ENCODE measurements around the gene ENOPH1.

DNA sequence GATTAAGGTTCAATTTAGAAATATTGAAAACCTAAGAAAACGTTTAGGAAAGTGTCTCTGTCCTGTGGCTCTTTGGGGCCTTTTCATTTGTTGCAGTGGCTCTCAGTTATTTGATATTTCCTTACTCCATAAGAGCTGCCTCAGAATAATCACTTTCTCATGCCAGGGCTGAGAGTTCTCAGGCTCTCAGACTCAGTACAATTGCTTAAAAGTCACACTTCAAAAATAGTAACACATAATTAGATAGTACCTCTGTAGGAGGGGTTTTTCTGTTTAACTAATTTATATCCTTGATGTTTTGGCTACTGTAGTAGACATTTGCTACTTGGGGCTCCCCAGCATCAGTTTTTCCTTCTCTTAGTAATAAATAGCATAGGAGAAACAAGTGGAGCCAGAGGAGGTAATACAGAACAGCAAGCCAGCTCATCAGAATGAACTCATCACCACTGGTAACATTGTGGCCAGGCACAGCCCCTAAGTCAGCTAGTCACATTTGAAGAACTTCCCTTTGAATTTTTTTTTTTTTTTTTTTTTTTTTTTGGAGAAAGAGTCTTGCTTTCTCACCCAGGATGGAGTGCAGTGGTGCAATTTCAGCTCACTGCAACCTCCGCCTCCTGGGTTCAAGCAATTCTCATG, 48.6 kb upstream of the ENOPH1 start:
- TF ChIP-seq, protein P1, sequence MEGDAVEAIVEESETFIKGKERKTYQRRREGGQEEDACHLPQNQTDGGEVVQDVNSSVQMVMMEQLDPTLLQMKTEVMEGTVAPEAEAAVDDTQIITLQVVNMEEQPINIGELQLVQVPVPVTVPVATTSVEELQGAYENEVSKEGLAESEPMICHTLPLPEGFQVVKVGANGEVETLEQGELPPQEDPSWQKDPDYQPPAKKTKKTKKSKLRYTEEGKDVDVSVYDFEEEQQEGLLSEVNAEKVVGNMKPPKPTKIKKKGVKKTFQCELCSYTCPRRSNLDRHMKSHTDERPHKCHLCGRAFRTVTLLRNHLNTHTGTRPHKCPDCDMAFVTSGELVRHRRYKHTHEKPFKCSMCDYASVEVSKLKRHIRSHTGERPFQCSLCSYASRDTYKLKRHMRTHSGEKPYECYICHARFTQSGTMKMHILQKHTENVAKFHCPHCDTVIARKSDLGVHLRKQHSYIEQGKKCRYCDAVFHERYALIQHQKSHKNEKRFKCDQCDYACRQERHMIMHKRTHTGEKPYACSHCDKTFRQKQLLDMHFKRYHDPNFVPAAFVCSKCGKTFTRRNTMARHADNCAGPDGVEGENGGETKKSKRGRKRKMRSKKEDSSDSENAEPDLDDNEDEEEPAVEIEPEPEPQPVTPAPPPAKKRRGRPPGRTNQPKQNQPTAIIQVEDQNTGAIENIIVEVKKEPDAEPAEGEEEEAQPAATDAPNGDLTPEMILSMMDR (conservative IDR thresholded peaks at IDR 0.05; ENCODE audit: low read length): no peak
- no peak for TF ChIP-seq EZH2phosphoT487 (IDR thresholded peaks at IDR 0.05; ENCODE audit: borderline replicate concordance)

Measured in Loucy (cell line).